ENCODE measurements around the gene CXADR. TPM values are rescaled to one million over a fixed set of nuclear protein-coding genes. Genes with fewer than 3 reads are reported as not detected.

Gene CXADR
- total and polyA plus RNA-seq, 9 of the 15 experiments (the other 6 are each of a cell fraction or from before 2014, with no cell fraction given): 0.01 to 0.41 (median 0.14) TPM

DNA sequence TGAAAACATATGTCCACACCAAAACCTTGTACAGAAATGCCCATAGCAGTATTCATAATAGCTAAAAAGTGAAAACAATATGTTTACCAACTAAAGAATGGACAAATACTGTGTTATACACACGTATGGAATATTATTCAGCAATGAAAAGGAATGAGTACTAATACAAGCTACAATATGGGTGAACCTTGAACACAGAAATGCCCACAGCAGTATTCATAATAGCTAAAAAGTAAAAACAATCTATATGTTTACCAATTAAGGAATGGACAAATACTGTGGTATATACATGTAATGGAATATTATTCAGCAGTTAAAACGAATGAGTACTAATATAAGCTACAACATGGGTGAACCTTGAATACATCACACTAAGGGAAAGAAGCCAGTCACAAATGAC is 96.8 kb downstream of the CXADR start (continued):
- TF ChIP-seq, protein P1, sequence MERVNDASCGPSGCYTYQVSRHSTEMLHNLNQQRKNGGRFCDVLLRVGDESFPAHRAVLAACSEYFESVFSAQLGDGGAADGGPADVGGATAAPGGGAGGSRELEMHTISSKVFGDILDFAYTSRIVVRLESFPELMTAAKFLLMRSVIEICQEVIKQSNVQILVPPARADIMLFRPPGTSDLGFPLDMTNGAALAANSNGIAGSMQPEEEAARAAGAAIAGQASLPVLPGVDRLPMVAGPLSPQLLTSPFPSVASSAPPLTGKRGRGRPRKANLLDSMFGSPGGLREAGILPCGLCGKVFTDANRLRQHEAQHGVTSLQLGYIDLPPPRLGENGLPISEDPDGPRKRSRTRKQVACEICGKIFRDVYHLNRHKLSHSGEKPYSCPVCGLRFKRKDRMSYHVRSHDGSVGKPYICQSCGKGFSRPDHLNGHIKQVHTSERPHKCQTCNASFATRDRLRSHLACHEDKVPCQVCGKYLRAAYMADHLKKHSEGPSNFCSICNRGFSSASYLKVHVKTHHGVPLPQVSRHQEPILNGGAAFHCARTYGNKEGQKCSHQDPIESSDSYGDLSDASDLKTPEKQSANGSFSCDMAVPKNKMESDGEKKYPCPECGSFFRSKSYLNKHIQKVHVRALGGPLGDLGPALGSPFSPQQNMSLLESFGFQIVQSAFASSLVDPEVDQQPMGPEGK (CRISPR knock-in tag; IDR thresholded peaks at IDR 0.05; ENCODE audit: borderline replicate concordance): no peak
- TF ChIP-seq TARDBP (IDR thresholded peaks at IDR 0.05) (no peak), HNRNPUL1 (IDR thresholded peaks at IDR 0.05; ENCODE audit: low read length) (no peak), ZNF695 (CRISPR knock-in tag; IDR thresholded peaks at IDR 0.05) (no peak), COPS2 (conservative IDR thresholded peaks at IDR 0.05) (no peak)
- TF ChIP-seq, protein P2, sequence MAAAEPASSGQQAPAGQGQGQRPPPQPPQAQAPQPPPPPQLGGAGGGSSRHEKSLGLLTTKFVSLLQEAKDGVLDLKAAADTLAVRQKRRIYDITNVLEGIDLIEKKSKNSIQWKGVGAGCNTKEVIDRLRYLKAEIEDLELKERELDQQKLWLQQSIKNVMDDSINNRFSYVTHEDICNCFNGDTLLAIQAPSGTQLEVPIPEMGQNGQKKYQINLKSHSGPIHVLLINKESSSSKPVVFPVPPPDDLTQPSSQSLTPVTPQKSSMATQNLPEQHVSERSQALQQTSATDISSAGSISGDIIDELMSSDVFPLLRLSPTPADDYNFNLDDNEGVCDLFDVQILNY (CRISPR knock-in tag; IDR thresholded peaks at IDR 0.05): no peak
- TF ChIP-seq, protein P3, sequence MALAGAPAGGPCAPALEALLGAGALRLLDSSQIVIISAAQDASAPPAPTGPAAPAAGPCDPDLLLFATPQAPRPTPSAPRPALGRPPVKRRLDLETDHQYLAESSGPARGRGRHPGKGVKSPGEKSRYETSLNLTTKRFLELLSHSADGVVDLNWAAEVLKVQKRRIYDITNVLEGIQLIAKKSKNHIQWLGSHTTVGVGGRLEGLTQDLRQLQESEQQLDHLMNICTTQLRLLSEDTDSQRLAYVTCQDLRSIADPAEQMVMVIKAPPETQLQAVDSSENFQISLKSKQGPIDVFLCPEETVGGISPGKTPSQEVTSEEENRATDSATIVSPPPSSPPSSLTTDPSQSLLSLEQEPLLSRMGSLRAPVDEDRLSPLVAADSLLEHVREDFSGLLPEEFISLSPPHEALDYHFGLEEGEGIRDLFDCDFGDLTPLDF (CRISPR knock-in tag; IDR thresholded peaks at IDR 0.05): no peak

Data from K562 (cell line).